HL-60 (cell line): ENCODE results near the gene STRIP2.

Source experiments
- DNase-seq, 2 experiments: peaks; one replicate each; pipeline ENCODE4 v3.0.0-alpha.2; 2010 to 2020; ENCODE audit warnings: low read depth in 1 of 2, low spot score in 1 of 2
- H3K27ac ChIP-seq: fragments of 250-450 bp; sonication (Bioruptor Pico); replicated peaks from 2 replicates; pipeline ENCODE4 v1.5.1; 2020; ENCODE audit warnings: mild to moderate bottlenecking, moderate library complexity
- H3K27me3 ChIP-seq: fragments of 250-450 bp; sonication (Bioruptor Pico); 2 replicates; pipeline ENCODE4 v1.5.1; 2021; ENCODE audit warnings: mild to moderate bottlenecking, moderate library complexity; ENCODE audit not compliant: insufficient read depth, poor library complexity, severe bottlenecking
- H3K4me3 ChIP-seq: replicated peaks from 2 replicates; pipeline ENCODE4 v1.5.1; 2011; ENCODE audit warnings: mild to moderate bottlenecking, control low read depth, low read length; ENCODE audit not compliant: insufficient read depth
- CTCF ChIP-seq: IDR thresholded peaks from one replicate; pipeline ENCODE4 v1.5.1; 2011; ENCODE audit warnings: low read length, control low read depth, inconsistent platforms; ENCODE audit not compliant: insufficient read depth
- GABPA ChIP-seq: IDR thresholded peaks from 2 replicates; pipeline ENCODE4 v1.6.1; 2012; ENCODE audit warnings: low read depth
- POLR2AphosphoS5 ChIP-seq: IDR thresholded peaks from 2 replicates; pipeline ENCODE4 v1.6.1; 2012; ENCODE audit warnings: low read depth
- REST ChIP-seq: IDR thresholded peaks from 2 replicates; pipeline ENCODE4 v1.6.1; 2012; ENCODE audit warnings: low read depth; ENCODE audit not compliant: insufficient replicate concordance
- SPI1 ChIP-seq: IDR thresholded peaks from 2 replicates; pipeline ENCODE4 v1.6.1; 2012; ENCODE audit warnings: low read depth, mild to moderate bottlenecking, borderline replicate concordance

STRIP2 gene

GRCh38 chr7:129386506-129386905 lies 47.7 kb upstream of the STRIP2 start:
- Histone ChIP-seq H3K27ac (no peak overlapping the region), H3K27me3 (no peaks in the 10 kb centered on the region), H3K4me3 (no peak overlapping the region)
- DNase-seq, result no peak
- TF ChIP-seq REST (no peak), GABPA (no peak), SPI1 (no peak), POLR2AphosphoS5 (no peak), CTCF (no peak)

- H3K27me3 ChIP-seq, result no peaks in the 10 kb centered on the region
- TF ChIP-seq CTCF, result no peak
- H3K4me3 ChIP-seq, result no peak overlapping the region
- H3K27ac ChIP-seq, result no peak overlapping the region
- no peak for DNase-seq
Observed at GRCh38 chr7:129387537-129387936, 46.7 kb upstream of the STRIP2 start.

- TF ChIP-seq SPI1 (no peak), POLR2AphosphoS5 (no peak), CTCF (no peak), GABPA (no peak), REST (no peak)
- Histone ChIP-seq H3K4me3 (no peak overlapping the region), H3K27ac (no peak overlapping the region), H3K27me3 (no peaks in the 10 kb centered on the region)
- DNase-seq, result no peak
Observed at GRCh38 chr7:129388333-129389098, 45.7 kb upstream of the STRIP2 start.

GRCh38 chr7:129389829-129390228 lies 44.4 kb upstream of the STRIP2 start:
- no peak overlapping the region for H3K27ac ChIP-seq
- H3K27me3 ChIP-seq, result no peaks in the 10 kb centered on the region
- DNase-seq, result no peak
- TF ChIP-seq GABPA (no peak), REST (no peak), SPI1 (no peak), POLR2AphosphoS5 (no peak), CTCF (no peak)
- H3K4me3 ChIP-seq, result no peak overlapping the region
